Breast epithelium (tissue), 4 donors: ENCODE measurements around the gene ATXN1. TPM values are rescaled to one million over a fixed set of nuclear protein-coding genes. Genes with fewer than 3 reads are reported as not detected.

Source experiments
- DNase-seq, 2 donors: peaks; one replicate each; pipeline ENCODE4 v3.0.0-alpha.2; 2019; ENCODE audit warnings: low spot score in 2 of 2
- H3K27ac ChIP-seq, 2 donors: fragments of 200-600 bp; sonication (generic) in 1 of 2; one replicate each; pipeline ENCODE4 v1.5.1; 2016 to 2019; ENCODE audit warnings: mild to moderate bottlenecking in 1 of 2
- H3K27me3 ChIP-seq, 2 donors: fragments of 200-600 bp; sonication (generic) in 1 of 2; one replicate each; pipeline versions ENCODE4 v1.5.1 to v1.6.0; 2017 to 2019; ENCODE audit warnings: control low read depth in 1 of 2, mild to moderate bottlenecking in 1 of 2
- H3K36me3 ChIP-seq: fragments of 200-600 bp; one replicate; pipeline ENCODE4 v1.5.1; 2019
- H3K4me1 ChIP-seq, 2 donors: fragments of 200-600 bp; sonication (generic); one replicate each; pipeline ENCODE4 v1.5.1; 2016 to 2019; ENCODE audit warnings: control low read depth in 1 of 2
- H3K4me3 ChIP-seq, 3 donors: fragments of 200-600 bp; sonication (generic); 1 replicate in 2 of 3; 2 replicates in 1 of 3; pipeline ENCODE4 v1.5.1; 2016 to 2019; ENCODE audit warnings: mild to moderate bottlenecking in 3 of 3, moderate library complexity in 2 of 3
- H3K9me3 ChIP-seq, 2 donors: fragments of 200-600 bp; sonication (generic) in 1 of 2; one replicate each; pipeline ENCODE4 v1.5.1; 2016 to 2019; ENCODE audit warnings: control low read depth in 1 of 2
- CTCF ChIP-seq, 3 donors: fragments of 450-650 bp; IDR thresholded peaks; one replicate each; pipeline ENCODE4 v1.5.1; 2016 to 2017; ENCODE audit warnings: antibody characterized with exemption in 3 of 3, mild to moderate bottlenecking in 3 of 3, moderate library complexity in 3 of 3
- POLR2A ChIP-seq: fragments of 450-650 bp; IDR thresholded peaks from one replicate; pipeline ENCODE4 v1.6.1; 2016; ENCODE audit warnings: antibody characterized with exemption, mild to moderate bottlenecking, moderate library complexity
- POLR2AphosphoS5 ChIP-seq, 3 donors: sonication (generic); formaldehyde crosslinking; IDR thresholded peaks; one replicate each; pipeline ENCODE4 v1.6.1; 2017; ENCODE audit warnings: antibody characterized with exemption in 3 of 3
- intact Hi-C: fragments of 100-400 bp; cut with DNase I; formaldehyde crosslinking; loops from one replicate; pipeline ENCODE4 v1.15.1; 2023; ENCODE audit warnings: low total_unique reads
- total RNA-seq, 3 donors: library from RNA; depleted of rRNA; stranded (reverse); fragments of >200 nt; gene quantifications; one replicate each; pipeline ENCODE4 v1.1.0, GENCODE V29; 2016

Gene ATXN1
- total RNA-seq, 3 donors from 2014 or later = 26.7 to 63.2 (median 37.4) TPM

GRCh38 chr6:16768477-16768830 lies 7.2 kb upstream of the ATXN1 start:
- Histone ChIP-seq H3K9me3 (no peaks in the 10 kb centered on the region), H3K27ac (peak overlapping the region in 1 of 2 donors; percentile 52), H3K4me3 (no peak overlapping the region), H3K27me3 (no peaks in the 10 kb centered on the region), H3K4me1 (peaks cover 0 to 7% of the 10 kb centered on the region in 2 donors), H3K36me3 (no peaks in the 10 kb centered on the region)
- TF ChIP-seq CTCF (IDR thresholded peaks at IDR 0.05) (no peak), POLR2AphosphoS5 (IDR thresholded peaks at IDR 0.05) (no peak), POLR2A (no peak)
- DNase-seq = no peak
- intact Hi-C loops = loop anchor here (2.0 kb wide), 1 partner anchor 432 kb away; no protein-coding TSS in a partner anchor

- no peak overlapping the region for H3K4me3 ChIP-seq
- intact Hi-C loops = loop anchor here (2.0 kb wide), 1 partner anchor 431 kb away; no protein-coding TSS in a partner anchor
- no peaks in the 10 kb centered on the region for H3K9me3 ChIP-seq
- H3K4me1 ChIP-seq = peaks cover 0 to 7% of the 10 kb centered on the region in 2 donors
- no peak for TF ChIP-seq POLR2A
- TF ChIP-seq CTCF (IDR thresholded peaks at IDR 0.05) = no peak
- no peak for TF ChIP-seq POLR2AphosphoS5 (IDR thresholded peaks at IDR 0.05)
- DNase-seq = no peak
- no peaks in the 10 kb centered on the region for H3K36me3 ChIP-seq
- no peaks in the 10 kb centered on the region for H3K27me3 ChIP-seq
- no peak overlapping the region for H3K27ac ChIP-seq
Measured at GRCh38 chr6:16767765-16768476, 6.7 kb upstream of the ATXN1 start.

- intact Hi-C loops = no loop called here
- H3K4me1 ChIP-seq = peaks cover 0 to 7% of the 10 kb centered on the region in 2 donors
- H3K27ac ChIP-seq = no peak overlapping the region
Measured at GRCh38 chr6:16766836-16767745, 5.8 kb upstream of the ATXN1 start.

GRCh38 chr6:16766043-16766536 lies 4.8 kb upstream of the ATXN1 start:
- Histone ChIP-seq H3K4me1 (peaks cover 0 to 7% of the 10 kb centered on the region in 2 donors), H3K27ac (no peak overlapping the region), H3K36me3 (no peaks in the 10 kb centered on the region), H3K27me3 (no peaks in the 10 kb centered on the region), H3K9me3 (no peaks in the 10 kb centered on the region), H3K4me3 (no peak overlapping the region)
- DNase-seq = no peak
- TF ChIP-seq POLR2A = no peak
- TF ChIP-seq POLR2AphosphoS5 (IDR thresholded peaks at IDR 0.05) = no peak
- no peak for TF ChIP-seq CTCF (IDR thresholded peaks at IDR 0.05)
- intact Hi-C loops = no loop called here

More at GRCh38 chr6:16766836-16767745, 5.8 kb upstream of the ATXN1 start:
- Histone ChIP-seq H3K27me3 (no peaks in the 10 kb centered on the region), H3K36me3 (no peaks in the 10 kb centered on the region), H3K4me3 (no peak overlapping the region), H3K9me3 (no peaks in the 10 kb centered on the region)
- TF ChIP-seq POLR2A (no peak), CTCF (IDR thresholded peaks at IDR 0.05) (no peak)
- DNase-seq = no peak

GRCh38 chr6:16765235-16765634 lies 4.0 kb upstream of the ATXN1 start:
- no peak for DNase-seq
- Histone ChIP-seq H3K9me3 (no peaks in the 10 kb centered on the region), H3K4me3 (no peak overlapping the region), H3K27ac (no peak overlapping the region), H3K4me1 (peaks cover 0 to 7% of the 10 kb centered on the region in 2 donors), H3K27me3 (no peaks in the 10 kb centered on the region), H3K36me3 (no peaks in the 10 kb centered on the region)
- TF ChIP-seq POLR2AphosphoS5 (IDR thresholded peaks at IDR 0.05) (no peak), CTCF (IDR thresholded peaks at IDR 0.05) (no peak), POLR2A (no peak)
- intact Hi-C loops = no loop called here
